T-helper 1 cell treated with Interleukin-12 subunit alpha and Interleukin-12 subunit beta and Interleukin-4 antibody, amounts not matched to agents 30 ng/mL and 1 ng/mL, for 36 hours (primary cell): ENCODE results near the gene CES2. TPM values are rescaled to one million over a fixed set of nuclear protein-coding genes. Genes with fewer than 3 reads are reported as not detected.
"Not testable (repeated sequence)": the region's sequence is repeated elsewhere in the genome, so short reads cannot be mapped to it uniquely, and the experiment has no call there.

ENCODE experiments used
- intact Hi-C: fragments of 100-400 bp; cut with micrococcal nuclease; formaldehyde crosslinking; loops from one replicate; pipeline ENCODE4 v1.15.1; 2024
- total RNA-seq: library from RNA; stranded (reverse); gene quantifications from 2 replicates; pipeline ENCODE4 v1.2.3, GENCODE V29; 2022

Gene CES2, protein sequence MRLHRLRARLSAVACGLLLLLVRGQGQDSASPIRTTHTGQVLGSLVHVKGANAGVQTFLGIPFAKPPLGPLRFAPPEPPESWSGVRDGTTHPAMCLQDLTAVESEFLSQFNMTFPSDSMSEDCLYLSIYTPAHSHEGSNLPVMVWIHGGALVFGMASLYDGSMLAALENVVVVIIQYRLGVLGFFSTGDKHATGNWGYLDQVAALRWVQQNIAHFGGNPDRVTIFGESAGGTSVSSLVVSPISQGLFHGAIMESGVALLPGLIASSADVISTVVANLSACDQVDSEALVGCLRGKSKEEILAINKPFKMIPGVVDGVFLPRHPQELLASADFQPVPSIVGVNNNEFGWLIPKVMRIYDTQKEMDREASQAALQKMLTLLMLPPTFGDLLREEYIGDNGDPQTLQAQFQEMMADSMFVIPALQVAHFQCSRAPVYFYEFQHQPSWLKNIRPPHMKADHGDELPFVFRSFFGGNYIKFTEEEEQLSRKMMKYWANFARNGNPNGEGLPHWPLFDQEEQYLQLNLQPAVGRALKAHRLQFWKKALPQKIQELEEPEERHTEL
- total RNA-seq, result 41.1 and 46.0 TPM in 2 replicates

DNA sequence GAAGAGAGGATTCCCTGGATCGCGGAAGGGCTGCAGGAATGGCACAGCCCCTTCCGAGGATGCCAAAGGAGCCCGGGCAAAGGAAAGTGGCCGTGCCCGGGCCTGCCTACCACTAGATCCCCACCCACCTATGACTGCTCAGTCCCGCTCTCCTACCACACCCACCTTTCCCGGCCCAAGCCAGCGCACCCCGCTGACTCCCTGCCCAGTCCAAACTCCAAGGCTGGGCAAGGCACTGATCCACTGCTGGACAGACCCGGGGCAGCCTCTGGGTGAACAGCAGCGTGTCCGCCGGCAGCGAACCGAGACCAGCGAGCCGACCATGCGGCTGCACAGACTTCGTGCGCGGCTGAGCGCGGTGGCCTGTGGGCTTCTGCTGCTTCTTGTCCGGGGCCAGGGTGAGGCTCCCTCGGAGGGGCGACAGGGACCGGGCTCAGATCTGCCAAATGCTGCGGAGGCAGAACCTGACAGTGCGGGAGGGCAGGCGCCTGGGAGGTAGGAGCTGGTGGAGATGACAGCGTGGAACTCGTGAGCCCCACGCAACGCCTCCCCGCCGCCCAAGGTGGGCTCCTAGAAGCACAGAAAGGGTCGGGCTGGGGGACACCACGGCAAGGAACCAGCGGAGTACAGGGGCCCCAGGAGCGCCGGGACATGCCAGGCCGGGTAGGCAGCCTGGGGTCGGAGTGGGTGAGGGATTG is at the start of gene CES2:
Gene CES2, plus strand, starts transcription at position 203 of the 698 bp plus-strand sequence. Its CDS starts 120 bp downstream, at position 323.
- intact Hi-C loops, result loop anchor here (2.0 kb wide), 1 partner anchor 55 kb away; the partner anchor contains the start of gene PDP2

DNA sequence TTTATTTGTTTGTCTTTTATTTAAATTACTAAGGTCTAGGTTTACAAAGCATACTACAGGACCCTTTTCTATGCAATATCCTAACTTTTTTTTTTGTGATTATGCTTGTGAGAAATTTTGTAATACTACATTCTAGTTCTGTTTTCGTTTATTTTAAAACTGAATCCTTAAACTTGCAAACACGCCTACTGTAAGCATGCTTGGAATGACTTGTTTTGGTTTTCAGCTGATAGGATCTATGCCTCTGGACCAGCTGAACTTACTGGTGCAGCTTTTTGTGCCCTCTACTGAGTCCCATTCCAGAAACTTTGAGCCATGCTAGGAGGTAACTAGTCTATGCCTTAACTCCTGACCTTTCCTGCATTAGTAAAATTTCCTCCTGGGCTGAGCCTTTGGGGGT is 49.0 kb upstream of the CES2 start:
- intact Hi-C loops, result no loop called here

DNA sequence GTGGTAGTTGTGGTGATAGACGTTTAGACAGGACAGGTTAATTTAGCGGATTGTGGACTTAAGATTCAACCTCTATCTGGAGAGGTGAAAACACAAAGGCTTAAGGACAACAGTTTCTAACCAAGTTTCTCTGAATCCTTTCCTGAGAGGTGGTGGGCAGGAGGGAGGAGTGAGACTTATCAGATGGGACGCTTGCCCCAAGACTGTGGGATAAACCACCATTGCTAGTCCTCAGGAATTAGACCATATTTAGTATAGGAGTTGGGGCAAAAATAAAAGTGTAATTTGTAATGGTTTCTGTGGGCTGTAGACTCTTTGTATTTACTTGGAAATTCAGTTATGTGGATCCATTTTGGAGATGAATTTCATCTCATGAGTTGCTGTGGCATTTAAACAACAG is 48.4 kb upstream of the CES2 start:
- intact Hi-C loops, result no loop called here

DNA sequence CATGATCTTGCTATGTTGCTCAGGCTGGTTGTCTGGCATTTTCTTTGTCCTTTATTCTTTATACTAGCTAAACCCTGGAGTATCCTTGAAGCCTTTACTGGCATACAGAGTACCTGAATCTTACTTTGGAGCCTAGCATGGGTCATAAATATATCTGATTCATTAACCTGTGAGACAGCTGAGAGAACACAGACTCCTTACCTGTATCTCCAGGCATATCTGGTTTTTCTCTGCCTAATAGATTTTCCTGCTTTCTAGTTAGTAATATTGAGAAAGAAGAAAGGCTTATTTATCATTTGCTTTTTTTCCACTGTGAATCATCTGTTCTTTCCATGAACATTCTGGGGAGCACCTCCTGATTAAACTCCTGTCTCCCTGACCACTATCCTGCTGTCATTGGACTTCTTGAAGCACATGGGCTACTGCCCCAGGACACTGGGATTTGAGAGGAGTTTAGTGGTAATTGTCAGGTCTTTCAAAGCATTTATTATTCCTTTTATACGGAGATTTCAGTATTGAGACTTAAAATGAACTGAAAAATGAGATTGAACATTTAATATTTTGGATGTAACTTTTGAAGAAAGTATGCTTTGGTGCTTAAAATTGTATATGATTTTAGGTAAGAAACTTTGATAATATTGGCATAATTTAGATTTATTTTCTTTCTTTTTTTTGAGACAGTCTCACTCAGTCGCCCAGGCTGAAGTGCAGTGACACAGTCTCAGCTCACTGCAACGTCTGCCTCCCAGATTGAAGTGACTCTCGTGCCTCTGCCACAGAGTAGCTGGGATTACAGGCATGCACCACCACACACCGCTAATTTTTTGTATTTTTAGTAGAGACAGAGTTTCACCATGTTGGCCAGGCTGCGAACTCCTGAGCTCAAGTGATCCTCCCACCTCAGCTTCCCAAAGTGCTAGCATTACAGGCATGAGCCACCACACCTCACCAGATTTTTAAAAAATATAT is 46.4 kb upstream of the CES2 start:
- intact Hi-C loops, result no loop called here

DNA sequence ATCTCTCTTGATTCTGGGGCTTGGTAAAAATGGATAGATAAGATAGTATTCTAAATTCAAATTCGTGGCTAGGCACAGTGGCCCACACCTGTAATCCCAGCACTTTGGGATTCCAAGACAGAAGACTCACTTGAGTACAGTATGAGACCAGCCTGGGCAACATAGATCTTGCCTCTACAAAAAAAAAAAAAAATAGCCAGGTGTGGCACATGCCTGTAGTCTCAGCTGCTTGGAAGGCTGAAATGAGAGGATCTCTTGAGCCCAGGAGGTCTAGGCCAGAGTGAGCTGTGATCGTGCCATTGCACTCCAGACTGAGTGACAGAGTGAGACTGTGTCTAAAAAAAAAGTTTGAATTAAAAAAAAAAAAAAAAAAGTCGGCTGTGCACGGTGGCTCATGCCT is 45.7 kb upstream of the CES2 start:
- intact Hi-C loops, result no loop called here

DNA sequence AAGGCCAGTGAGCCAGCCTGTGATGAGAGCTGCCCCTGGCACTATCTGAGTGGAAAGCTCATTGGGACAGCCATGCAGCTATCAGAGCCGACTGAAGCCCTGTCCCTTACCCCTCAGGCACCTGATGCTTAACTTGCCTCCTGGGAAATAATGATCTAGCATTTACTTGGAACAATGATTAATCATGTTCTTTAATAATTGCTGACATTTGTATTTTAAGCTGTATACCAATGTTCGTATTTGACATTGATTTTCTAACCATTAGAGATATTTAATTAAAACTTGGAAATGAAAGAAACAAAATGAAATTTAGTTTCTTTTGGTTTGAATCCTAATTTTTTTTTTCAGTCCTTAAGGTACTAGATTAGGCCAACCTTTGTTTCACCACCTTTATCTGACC is 44.5 kb upstream of the CES2 start:
- intact Hi-C loops, result no loop called here

DNA sequence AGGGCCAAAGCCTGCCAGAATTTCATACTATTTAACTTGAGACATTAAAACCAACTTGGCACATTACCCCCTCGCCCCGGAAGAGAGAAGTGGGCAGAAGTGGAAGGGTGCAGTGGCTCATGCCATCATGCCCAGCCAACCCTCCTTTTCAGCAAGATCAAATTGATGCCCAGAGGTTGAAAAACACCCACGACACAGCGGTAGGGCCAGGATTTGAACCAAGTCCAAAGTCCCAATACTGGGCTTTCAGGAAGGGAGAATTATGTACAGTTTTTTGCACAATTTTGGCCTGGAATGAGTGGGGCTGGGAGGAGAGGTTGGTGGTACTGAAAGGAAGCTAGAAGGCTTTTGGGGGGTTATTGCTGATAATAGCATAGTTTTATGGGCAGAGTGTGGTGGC is 44.0 kb upstream of the CES2 start:
- intact Hi-C loops, result no loop called here

DNA sequence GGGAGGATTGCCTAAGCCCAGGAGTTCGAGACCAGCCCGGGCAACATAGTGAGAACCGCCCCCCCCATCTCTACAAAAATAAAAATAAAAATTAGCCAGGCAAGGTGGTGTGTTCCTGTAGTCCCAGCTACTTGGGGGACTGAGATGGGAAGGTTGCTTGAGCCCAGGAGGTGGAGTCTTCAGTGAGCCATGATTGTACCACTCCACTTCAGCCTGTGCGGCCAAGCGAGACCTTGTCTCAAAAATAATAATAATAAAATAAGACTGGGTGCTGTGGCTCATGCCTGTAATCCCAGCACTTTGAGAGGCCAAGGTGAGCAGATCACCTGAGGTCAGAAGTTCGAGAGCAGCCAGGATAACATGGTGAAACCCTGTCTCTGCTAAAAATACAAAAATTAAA is 43.5 kb upstream of the CES2 start:
- intact Hi-C loops, result no loop called here

DNA sequence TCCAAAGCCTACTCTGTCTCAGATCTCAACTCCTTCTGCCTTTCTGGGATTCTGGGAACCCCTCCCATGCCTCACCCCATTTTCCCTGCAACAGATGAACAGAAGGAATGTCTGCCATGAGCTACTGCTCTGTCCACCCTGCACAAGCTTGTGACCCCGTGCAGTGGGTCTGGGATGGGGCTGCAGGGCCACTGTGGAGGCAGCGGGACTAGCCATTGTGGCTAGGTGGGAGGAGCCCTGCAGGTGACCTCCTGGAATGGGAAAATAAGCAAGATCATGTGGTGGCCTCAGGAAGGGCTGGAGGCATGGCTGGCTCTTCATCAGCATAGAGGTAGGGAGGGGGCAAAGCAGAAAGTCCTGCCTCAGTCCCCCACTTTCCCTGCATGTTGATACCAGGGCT is 41.3 kb upstream of the CES2 start:
- intact Hi-C loops, result no loop called here

DNA sequence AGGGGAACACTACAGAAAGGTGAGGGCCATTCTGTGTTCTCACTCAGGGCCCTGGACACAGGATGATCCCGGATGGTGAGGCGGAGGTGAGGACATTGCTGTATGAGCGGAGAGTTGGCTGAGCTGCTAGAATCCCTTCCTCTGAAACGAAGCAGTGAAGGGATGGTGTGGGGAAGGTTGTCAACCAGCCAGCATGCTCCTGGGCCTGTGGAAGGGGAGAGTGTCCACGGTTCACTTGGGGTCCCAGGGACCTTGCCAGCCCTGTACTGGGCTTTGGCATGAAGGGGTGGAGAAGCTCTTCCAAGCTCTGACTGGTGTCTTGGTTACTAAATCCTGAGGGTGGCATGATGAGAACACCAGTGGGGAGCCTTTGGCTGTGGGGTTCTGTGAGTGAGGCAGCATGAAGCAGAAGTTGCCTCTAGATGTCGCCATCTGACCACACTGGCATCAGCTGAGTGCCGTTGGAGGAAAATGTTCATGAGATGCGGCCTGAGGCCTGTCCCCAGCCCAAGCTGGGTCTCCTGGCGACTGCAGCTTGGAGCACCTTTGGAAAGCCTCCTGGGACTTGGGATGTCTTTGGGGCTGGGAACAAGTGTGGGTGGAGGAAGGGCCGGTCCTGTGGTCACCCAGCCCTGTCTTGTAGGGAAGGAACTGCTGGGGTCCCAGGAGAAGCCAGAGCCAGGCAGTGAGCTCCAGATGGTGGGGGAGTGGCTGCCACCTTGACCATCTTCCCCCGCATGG is 40.2 kb upstream of the CES2 start:
- intact Hi-C loops, result loop anchor here (1.0 kb wide), 3 partner anchors 33 to 59 kb away; no protein-coding TSS in a partner anchor

DNA sequence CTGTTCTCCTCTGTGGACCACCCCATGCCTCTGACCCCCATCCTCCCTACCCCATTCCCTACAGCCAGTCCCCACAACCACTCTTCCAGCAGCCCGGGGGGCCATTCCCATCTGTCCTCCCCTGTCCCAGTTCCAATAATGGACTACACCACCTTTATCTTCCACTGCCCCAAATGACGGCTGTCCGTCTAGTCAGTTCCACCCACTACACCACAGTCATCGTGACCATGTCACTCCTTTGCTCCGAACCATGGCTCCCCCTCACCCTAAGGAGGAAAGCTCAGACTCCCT is 39.7 kb upstream of the CES2 start:
- intact Hi-C loops, result loop anchor here (1.0 kb wide), 3 partner anchors 33 to 59 kb away; no protein-coding TSS in a partner anchor

DNA sequence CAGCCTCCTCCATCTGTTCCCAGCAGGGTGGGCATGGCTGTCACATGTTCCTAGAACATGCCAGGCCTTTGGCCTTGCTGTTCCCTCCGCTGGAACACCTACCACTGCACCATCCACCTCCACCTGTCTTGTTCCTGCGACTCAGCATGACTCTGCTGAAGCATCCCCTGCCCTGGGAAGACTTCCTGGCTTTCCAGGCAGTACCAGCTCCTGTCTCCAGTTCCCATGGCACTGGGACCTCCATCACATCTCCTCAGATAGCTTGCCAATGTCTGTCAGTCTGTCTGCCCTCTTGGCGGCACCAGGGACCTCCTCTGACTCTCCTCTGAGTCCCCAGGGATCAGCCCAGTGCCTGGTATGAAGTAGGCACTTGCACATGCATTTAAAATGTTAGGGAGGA is 39.3 kb upstream of the CES2 start:
- intact Hi-C loops, result loop anchor here (1.0 kb wide), 3 partner anchors 32 to 58 kb away; no protein-coding TSS in a partner anchor

DNA sequence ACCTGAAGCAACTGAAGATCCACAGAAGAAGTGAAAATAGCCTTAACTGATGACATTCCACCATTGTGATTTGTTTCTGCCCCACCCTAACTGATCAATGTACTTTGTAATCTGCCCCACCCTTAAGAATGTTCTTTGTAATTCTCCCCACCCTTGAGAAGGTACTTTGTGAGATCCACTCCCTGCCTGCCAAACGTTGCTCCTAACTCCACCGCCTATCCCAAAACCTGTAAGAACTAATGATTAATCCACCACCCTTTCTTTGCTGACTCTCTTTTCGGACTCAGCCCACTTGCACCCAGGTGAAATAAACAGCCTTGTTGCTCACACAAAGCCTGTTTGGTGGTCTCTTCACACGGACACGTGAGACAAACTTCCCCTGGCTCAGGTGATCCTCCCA is 38.6 kb upstream of the CES2 start:
- intact Hi-C loops, result not testable (repeated sequence)

DNA sequence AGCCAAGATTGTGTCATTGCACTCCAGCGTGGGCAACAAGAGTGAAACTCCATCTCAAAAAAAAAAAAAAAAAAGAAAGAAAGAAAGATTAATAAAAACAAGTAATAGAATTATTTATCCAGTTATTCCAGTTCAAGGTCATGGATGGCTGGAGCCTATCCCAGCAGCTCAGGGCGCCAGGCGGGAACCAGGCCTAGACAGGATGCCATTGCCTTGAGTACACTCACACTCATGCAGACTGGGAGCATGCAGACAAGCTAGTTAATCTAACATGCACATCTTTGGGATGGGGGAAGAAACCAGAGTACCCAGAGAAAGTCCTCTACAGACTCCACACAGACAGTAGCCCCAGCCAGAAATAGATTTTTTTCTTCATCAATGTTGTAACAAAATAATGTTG is 37.1 kb upstream of the CES2 start:
- intact Hi-C loops, result no loop called here

DNA sequence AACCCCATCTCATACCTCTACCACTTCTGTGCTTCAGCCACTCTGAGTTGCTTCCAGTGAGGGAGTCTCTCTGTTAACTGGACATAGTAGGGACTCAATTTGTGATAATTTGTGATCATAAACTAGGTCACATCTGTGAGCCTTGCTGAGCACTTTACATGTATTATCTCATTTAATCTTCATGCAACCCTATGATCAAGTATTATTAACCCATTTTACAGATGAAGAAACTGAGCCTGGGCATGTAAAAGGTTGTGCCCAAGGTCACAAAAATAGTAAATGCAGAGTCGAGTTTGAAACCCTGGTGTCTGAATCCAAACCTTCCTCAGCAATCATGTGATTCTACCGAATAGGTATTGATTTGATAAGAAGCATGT is 36.4 kb upstream of the CES2 start:
- intact Hi-C loops, result no loop called here

DNA sequence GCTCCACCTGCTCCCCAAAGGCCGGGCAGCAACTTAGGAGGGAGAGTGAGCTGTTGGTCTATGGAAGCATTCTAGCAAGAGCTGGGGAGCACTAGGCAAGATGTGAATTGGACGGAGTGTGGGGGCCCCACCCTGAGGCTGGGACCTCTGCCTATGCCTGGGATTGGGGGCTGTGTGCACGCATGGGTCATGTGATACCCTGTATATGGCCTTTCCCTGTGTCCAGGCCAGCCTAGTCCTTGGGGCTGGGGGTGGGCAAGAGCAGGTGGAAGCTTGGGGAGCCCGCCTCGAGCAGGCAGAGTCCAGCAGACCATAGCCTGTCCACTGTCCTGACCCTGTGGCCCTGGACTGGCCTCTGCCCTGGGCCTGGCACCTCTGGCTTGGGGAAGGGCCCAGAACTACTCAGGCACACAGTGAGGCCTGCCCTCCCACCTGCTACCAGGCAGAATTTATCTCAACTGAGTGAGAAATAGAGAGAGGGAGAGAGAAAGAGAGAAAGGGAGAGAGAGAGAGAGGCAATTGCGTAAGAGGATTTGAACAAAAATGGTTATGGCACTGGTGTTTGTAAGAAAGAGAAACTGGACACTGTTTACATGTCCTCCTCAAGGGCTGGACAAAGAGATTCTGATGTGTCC is 35.9 kb upstream of the CES2 start:
- intact Hi-C loops, result no loop called here

DNA sequence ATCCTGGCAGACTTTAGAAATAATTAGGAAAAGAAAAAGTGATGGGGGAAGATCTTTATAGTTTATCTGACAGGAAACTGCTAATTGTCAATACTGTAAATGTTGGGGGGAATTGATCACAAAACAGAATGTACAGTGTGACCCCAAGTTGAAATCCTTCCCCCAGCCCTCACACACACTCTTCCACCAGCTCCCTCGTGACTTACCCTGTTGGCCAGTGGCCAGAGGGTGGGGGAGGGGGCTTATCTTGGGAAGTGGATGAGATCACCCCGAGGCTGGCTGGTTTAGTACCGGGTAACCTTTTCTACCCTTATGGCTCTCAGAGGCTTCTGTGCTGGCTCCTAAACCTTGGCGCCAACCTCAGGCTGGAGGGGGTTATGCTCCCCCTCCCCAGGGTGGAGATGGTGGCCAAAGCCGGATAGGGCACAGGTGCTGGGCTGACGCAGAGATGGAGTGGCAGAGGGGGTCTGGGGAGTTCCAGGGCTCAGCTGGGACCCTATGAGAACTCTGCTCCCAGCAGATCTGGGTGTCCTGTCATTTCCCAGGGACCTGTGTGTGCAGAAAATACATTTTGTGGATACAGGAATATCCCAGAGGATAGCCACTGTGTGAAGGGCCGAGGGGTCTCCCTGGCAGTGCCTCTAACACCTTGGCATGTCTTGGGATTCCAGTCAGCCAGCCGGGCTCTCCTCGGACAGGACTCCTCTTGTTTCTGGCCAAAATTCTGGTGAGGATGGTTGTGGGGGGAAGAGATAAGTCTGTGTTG is 35.2 kb upstream of the CES2 start:
- intact Hi-C loops, result no loop called here

DNA sequence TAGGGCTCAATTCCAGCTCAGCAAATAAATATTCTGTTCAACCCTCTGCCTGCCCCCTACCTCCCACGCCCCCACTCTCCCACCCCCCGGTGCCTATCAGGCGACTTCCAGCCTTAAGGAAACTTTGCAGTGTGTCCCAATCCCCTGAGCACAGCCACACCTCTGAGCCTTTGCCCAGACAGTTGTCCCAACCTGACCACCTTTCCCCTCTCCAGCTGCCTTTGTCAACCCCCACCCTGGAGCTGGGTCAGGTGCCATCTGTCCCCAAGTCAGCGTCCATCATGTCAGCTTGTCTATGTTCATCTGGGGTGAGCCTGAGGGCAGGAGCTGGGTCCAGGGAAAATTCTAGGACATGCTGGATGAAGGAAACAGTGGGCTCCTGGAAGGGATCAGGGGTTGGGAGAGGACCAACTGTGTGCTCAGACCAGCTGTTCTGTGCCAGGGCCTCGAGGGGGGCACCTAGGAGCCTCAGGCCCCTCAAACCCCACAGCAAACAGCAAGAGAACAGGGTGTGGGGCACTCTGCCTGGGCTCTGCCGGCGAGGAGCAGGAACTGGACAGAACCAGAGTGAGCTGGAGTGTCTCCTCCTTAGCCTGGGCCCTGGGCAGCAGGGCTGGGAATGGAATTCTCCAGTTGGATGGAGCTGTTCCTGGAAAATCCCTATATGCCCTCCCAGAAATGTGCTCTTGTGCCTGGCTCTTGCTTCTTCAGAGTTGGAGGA is 34.4 kb upstream of the CES2 start:
- intact Hi-C loops, result no loop called here

DNA sequence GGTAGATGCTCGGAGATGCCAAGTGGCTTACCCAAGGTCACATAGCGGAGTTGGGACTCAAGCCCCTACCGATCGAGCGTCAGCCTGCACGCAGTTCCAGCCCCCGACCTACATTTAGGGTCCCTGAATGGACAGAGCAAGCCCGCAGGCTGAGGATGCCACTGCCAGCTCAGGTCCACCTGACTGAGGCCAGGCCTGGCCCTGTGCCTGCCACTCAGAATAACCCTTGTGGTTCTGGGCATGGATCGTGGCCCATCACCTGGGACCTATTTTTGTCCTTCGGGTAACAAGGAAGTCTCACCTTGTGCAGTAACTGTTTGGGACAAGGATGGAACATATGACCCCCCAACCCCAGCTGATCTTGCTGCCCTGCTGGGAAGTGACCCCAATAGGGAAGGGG is 33.7 kb upstream of the CES2 start:
- intact Hi-C loops, result no loop called here
